DND-41 (cell line): ENCODE measurements around the gene KCP.

Experiments used
- ATAC-seq: fragments of 200-7000 bp; cut with Tn5 transposase; 3 replicates; pipeline ENCODE4 v1.9.1; 2021; ENCODE audit warnings: low read depth; ENCODE audit not compliant: insufficient read depth
- DNase-seq: peaks from one replicate; pipeline ENCODE4 v3.0.0-alpha.2; 2020
- H2AFZ ChIP-seq: 2 replicates; pipeline ENCODE4 v1.6.0; 2012; ENCODE audit warnings: low read depth, low read length
- H3K27ac ChIP-seq: 2 replicates; pipeline ENCODE4 v1.5.1; 2012; ENCODE audit warnings: low read length, inconsistent platforms
- H3K27me3 ChIP-seq: fragments of 200-600 bp; sonication (generic); 2 replicates; pipeline ENCODE4 v1.6.0; 2012; ENCODE audit warnings: low read length, mild to moderate bottlenecking, inconsistent platforms; ENCODE audit not compliant: insufficient read depth, poor library complexity
- H3K36me3 ChIP-seq: 2 replicates; pipeline ENCODE4 v1.5.1; 2012; ENCODE audit warnings: low read length, inconsistent platforms; ENCODE audit not compliant: insufficient read depth
- H3K4me1 ChIP-seq: 2 replicates; pipeline ENCODE4 v1.5.1; 2012; ENCODE audit warnings: mild to moderate bottlenecking, low read length; ENCODE audit not compliant: insufficient read depth
- H3K4me2 ChIP-seq: 2 replicates; pipeline ENCODE4 v1.6.0; 2012; ENCODE audit warnings: mild to moderate bottlenecking, moderate library complexity, low read length, inconsistent platforms; ENCODE audit not compliant: insufficient read depth
- H3K4me3 ChIP-seq, 2 experiments: fragments of 200-600 bp in 1 of 2; shearing (Covaris generic) in 1 of 2; 2 replicates each; pipeline ENCODE4 v1.5.1; 2012 to 2016; ENCODE audit warnings: inconsistent platforms in 2 of 2, low read length in 2 of 2, mild to moderate bottlenecking in 2 of 2, low read depth in 1 of 2, moderate library complexity in 1 of 2
- H3K79me2 ChIP-seq: 2 replicates; pipeline ENCODE4 v1.6.0; 2012; ENCODE audit warnings: low read length, inconsistent platforms; ENCODE audit not compliant: insufficient read depth
- H3K9ac ChIP-seq: 2 replicates; pipeline ENCODE4 v1.6.0; 2012; ENCODE audit warnings: low read depth, mild to moderate bottlenecking, inconsistent platforms, low read length, moderate library complexity
- H3K9me3 ChIP-seq: 2 replicates; pipeline ENCODE4 v1.5.1; 2012; ENCODE audit warnings: low read length, moderate library complexity, mild to moderate bottlenecking, inconsistent platforms; ENCODE audit not compliant: insufficient read depth, severe bottlenecking
- H4K20me1 ChIP-seq: 2 replicates; pipeline ENCODE4 v1.6.0; 2012; ENCODE audit warnings: low read length; ENCODE audit not compliant: insufficient read depth
- CTCF ChIP-seq: IDR thresholded peaks from 2 replicates; pipeline ENCODE4 v1.5.1; 2012; ENCODE audit warnings: borderline replicate concordance, low read length, moderate library complexity, mild to moderate bottlenecking; ENCODE audit not compliant: poor library complexity, severe bottlenecking; ENCODE audit errors: extremely low read depth
- EZH2 ChIP-seq: IDR thresholded peaks from 3 replicates; pipeline ENCODE4 v1.6.1; 2012; ENCODE audit warnings: borderline replicate concordance, low read depth, mild to moderate bottlenecking, moderate library complexity, low read length, inconsistent platforms; ENCODE audit not compliant: severe bottlenecking

Gene KCP

GRCh38 chr7:128937271-128937646, 26.8 kb upstream of the KCP start:
- Histone ChIP-seq H3K9ac (no peak overlapping the region), H3K9me3 (no peaks in the 10 kb centered on the region), H3K79me2 (no peaks in the 10 kb centered on the region), H3K36me3 (no peaks in the 10 kb centered on the region), H3K27ac (no peak overlapping the region), H2AFZ (no peak overlapping the region), H3K4me3 (no peak overlapping the region), H3K4me2 (no peak overlapping the region), H4K20me1 (no peaks in the 10 kb centered on the region), H3K4me1 (no peaks in the 10 kb centered on the region), H3K27me3 (no peaks in the 10 kb centered on the region)
- DNase-seq (no peak), ATAC-seq (no peak)
- no peak for TF ChIP-seq CTCF
- no peak for TF ChIP-seq EZH2

DNA sequence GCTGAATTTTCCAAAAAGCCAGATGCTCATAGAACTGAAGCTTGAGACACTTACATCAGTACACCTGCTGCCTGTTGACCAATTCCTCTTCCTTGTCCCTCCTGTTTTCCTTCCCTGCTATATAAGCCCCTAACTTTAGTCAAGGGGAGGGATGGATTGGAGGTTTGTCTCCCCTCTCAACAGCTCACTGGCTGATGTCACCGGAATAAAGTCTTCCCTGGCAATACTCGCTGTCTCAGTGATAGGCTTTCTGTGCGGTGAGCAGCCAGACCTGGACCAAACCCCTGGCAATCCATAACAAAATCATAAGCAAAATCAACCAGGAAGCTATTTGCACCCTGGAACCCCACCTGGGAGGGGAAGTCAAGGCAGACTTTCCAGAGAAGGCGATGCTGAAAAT, 26.3 kb upstream of the KCP start:
- no peak for DNase-seq
- Histone ChIP-seq H4K20me1 (no peaks in the 10 kb centered on the region), H3K27ac (no peak overlapping the region), H3K36me3 (no peaks in the 10 kb centered on the region), H3K9me3 (no peaks in the 10 kb centered on the region), H3K79me2 (no peaks in the 10 kb centered on the region), H3K27me3 (no peaks in the 10 kb centered on the region), H3K4me2 (no peak overlapping the region), H3K9ac (no peak overlapping the region), H2AFZ (no peak overlapping the region), H3K4me3 (no peak overlapping the region), H3K4me1 (no peaks in the 10 kb centered on the region)
- ATAC-seq = no peak
- TF ChIP-seq EZH2 = no peak
- no peak for TF ChIP-seq CTCF

DNA sequence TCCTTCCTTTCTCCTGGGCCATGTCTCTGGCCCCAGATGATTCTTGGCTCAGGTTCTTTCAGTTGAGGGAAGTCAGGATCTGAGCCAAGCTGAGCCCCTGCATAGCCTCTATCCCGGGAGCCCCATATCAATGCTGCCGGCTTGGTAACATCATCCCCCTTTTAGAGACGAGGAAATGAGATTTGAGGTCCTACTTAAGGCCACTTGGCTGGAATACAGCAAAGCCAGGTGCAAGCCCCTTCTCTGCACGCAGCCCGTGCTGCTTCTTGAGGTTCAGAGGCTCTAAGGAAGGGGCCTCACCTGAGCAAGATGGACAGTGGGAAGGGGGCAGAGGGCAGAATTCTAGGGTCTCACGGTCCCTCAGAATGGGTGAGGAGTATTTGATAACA, 24.8 kb upstream of the KCP start:
- H2AFZ ChIP-seq = no peak overlapping the region
- H3K9ac ChIP-seq = no peak overlapping the region
- H3K27ac ChIP-seq = no peak overlapping the region
- no peaks in the 10 kb centered on the region for H3K79me2 ChIP-seq
- H4K20me1 ChIP-seq = no peaks in the 10 kb centered on the region
- TF ChIP-seq EZH2 (no peak), CTCF (no peak)
- no peaks in the 10 kb centered on the region for H3K9me3 ChIP-seq
- no peaks in the 10 kb centered on the region for H3K36me3 ChIP-seq
- no peaks in the 10 kb centered on the region for H3K4me1 ChIP-seq
- ATAC-seq (no peak), DNase-seq (no peak)
- H3K27me3 ChIP-seq = no peaks in the 10 kb centered on the region
- no peak overlapping the region for H3K4me2 ChIP-seq
- no peak overlapping the region for H3K4me3 ChIP-seq
